Measurements from ENCODE around the gene ZNF722.
"Not testable (repeated sequence)": the region's sequence is repeated elsewhere in the genome, so short reads cannot be mapped to it uniquely, and the experiment has no call there.

ZNF722 gene

DNA sequence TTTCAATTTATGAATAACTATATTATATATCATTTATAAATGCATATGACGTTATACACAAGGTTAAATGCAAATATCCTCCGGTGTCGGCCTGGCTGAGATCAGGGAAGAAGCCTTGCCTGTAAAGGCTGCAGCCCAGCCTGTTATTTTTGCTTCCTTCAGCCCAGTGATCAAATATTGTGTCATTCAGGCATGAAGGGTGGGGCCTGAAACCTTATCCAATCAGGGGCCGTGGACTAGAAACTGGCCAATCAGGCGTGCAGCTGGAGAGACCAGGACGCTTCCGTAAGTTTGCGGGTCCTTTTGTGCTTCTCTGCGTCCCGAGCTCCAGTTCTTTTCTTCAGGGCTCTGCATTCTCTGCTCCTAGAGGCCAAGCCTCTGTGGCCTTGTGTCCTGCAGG is at the start of gene ZNF722:
TSS of gene ZNF722 (plus strand) at position 301 of the 400 bp plus-strand sequence. CDS start 113 bp downstream, outside the sequence.
- DNase-seq (ENCODE audit: low spot score): no peak
- no peak for TF ChIP-seq CTCF (IDR thresholded peaks at IDR 0.05; ENCODE audit: extremely low read depth, missing control alignments)

DNA sequence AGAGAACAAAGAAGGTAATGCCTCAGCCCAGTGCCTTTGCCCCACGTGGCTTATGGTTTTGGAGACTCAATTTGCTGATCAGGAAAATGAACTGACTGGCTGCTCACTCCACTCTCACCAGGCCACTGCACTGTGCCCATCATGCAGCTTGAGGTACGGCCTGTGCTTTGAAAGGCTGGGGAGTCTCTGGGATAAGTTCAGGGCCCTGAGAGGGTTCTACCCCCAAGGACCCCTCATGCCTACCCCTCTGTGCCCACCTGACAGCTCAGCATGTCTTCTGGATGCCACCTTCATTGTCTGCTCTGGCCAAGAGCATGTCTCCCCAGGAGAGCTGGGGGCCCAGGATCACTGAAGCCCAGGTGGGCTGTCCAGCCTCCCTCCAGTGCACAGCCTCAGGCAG is 45.5 kb upstream of the ZNF722 start:
- DNase-seq (ENCODE audit: low spot score): no peak
- no peak for TF ChIP-seq CTCF (IDR thresholded peaks at IDR 0.05; ENCODE audit: extremely low read depth, missing control alignments)

- no peak for TF ChIP-seq CTCF (IDR thresholded peaks at IDR 0.05; ENCODE audit: extremely low read depth, missing control alignments)
- no peak for DNase-seq (ENCODE audit: low spot score)
These were observed 30.0 kb upstream of the ZNF722 start for GRCh38 chr7:63968629-63969028.

GRCh38 chr7:64015496-64015895 is 16.8 kb downstream of the ZNF722 start:
- DNase-seq (ENCODE audit: low spot score): not testable (repeated sequence)

DNA sequence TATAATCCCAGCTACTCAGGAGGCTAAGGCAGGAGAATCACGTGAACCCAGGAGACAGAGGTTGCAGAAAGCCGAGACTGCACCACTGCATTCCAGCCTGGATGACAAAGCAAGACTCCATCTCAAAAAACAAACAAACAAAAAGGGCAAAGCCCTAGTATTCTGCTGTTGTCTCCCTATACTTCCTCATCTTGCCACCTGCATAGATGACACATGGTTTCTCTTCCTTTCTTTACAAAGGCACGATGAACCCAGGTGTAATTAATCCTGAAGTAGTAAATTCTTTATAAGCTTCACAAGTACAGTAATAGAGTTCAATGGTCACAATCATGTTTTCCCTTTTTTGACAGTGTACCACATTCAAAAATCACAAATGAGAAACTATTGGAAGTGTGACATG is 36.7 kb downstream of the ZNF722 start:
- no peak for DNase-seq (ENCODE audit: low spot score)
- TF ChIP-seq CTCF (IDR thresholded peaks at IDR 0.05; ENCODE audit: extremely low read depth, missing control alignments): no peak

GRCh38 chr7:64037095-64037494 is 38.4 kb downstream of the ZNF722 start:
- no peak for DNase-seq (ENCODE audit: low spot score)
- TF ChIP-seq CTCF (IDR thresholded peaks at IDR 0.05; ENCODE audit: extremely low read depth, missing control alignments): no peak

DNA sequence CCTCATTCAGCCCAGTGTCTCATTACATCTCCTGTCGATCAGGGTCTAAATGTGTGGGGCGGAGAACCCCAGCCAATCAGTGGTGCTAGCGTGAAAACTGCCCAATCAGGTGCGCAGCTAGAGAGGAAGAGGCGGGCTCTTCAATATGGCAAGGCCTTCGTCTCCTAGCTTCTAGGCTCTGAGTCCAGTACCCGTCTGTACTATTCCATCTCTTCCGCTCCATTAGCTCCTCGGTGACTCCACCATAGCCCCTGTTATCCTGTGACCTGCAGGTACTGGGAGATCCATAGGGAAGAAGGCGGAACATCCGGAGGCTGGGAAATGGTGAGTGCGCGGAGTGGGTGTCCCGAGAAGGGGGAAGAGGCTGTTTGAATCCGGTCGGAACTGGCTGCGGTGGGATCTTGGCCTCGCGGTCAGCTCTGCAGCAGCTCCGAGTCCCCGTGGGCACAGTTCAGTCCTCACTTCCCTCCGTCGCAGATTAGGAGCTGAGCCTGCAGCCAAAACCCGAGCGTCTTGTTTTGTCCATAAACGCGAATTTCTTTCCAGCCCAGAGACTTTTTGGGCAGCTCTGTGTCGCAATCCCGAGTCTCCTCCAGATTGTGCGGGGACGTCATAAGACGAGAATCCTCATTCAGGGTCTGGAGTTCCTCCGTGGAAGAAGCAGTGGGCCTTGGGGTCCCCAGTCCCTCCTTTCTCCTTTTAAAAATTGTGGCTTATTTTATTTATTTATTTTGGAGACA is 46.8 kb downstream of the ZNF722 start, which contains the start of gene ZNF727:
TSS of gene ZNF727 (plus strand) at position 134 of the 740 bp plus-strand sequence. CDS start at position 322, 188 bp downstream.
- no peak for DNase-seq (ENCODE audit: low spot score)
- no peak for TF ChIP-seq CTCF (IDR thresholded peaks at IDR 0.05; ENCODE audit: extremely low read depth, missing control alignments)

- no peak for DNase-seq (ENCODE audit: low spot score)
- TF ChIP-seq CTCF (IDR thresholded peaks at IDR 0.05; ENCODE audit: extremely low read depth, missing control alignments): no peak
These were observed 47.4 kb downstream of the ZNF722 start for GRCh38 chr7:64046041-64046389.

All from GM20000 (cell line).